ENCODE results near the gene KLF13.

The KLF13 gene

DNA sequence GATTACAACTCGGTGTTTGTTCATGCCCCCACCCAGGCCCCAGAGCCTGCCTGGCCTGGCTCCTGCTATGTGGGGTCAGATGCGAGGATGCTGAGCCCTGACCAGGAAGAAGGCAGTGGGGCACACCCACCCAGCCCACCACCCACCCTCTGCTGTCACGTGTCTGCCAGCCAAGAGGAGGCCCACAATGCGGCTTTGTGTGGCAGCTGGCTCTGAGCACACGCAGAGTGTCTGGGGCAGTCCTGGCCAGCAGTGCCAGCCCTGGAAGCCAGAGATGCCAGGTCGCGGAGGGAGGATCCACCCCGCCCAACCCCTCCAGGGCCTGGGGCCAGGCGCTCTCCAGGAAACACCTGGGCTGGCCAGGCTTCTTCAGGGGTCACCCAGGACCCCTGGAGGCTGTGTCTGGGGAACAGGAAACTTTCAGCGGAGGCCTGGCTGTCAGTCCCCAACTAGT is 26.4 kb upstream of the KLF13 start:
- DNase-seq (ENCODE audit: low read depth), result no peak

DNA sequence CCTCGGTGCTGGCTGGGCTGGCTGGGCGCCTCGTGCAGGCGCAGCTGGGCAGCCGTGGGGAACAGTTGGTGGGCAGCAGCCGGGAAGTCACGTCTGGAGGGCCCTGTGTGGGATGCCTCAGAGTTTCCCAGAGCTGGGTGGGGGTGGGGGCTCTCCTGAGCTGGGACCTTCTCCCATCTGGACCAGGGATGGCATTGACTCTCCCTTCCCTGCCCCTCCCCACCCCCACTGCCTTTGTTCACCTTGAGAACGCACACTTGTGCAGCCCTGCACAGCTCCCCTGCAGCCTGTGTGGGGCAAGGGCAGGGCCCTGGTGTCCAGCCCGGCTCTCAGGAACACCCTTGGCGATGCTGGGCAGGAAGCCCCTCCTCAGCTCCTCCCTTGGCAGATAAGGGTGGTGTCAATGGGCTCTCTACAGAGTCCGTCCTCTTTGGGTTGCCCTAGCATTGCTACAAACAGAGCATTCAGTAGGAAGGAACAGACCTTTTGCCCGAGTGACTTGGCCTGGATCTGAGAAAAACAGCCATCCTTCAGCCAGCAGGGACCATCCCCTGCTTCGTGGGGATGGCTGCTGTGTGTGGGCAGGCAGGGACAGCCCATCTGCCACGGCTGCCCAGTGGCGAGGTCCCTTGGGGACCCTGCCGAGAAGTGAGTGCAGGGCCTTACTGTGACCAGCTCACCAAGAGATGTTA is 25.5 kb upstream of the KLF13 start:
- no peak for DNase-seq (ENCODE audit: low read depth)

DNA sequence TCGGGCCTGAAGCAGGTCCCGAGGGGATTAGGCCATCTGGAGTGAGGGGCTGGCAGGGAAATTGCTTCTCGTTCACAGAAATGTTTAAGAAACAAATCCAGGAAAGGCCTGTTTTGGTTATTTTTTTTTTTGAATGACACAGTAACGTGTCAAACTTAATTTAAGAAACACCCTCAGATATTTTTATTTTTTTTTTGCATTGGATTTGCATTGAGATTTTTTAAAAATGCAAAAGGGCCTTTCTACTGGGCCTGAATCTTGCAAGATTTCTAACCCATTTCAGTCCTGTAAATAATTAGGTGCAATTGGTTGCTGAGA is 25.0 kb upstream of the KLF13 start:
- no peak for DNase-seq (ENCODE audit: low read depth)

DNA sequence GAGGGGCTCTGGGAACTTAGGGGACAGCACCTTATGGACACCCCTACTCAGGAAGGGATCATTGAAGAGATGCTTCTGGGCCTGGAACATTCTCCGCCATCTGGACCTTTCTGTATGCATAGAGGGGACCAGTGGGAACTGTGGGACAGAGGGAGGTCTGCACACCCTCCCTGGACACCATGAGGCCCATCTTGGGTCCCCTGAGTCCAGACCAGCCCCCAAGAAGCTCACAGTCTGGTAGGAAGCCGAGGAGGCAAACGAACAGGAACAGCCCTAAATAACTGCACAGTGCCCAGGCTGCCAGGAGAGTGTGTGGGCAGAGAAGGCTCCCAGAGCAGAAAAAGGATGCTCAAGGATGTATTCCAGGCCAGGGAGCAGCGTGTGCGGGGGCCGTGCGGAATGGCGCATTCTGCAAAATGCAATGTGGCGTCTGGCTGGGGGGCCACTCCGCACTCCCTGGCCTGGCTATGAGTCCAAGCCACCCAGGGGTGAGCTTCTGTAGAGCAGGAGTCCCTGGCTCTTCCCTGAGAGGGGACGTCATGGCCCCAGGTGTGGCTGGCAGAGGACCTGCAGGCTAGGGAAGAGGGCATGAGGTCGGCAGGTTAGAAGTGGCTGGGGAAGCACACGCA is 24.5 kb upstream of the KLF13 start:
- DNase-seq (ENCODE audit: low read depth), result no peak

DNA sequence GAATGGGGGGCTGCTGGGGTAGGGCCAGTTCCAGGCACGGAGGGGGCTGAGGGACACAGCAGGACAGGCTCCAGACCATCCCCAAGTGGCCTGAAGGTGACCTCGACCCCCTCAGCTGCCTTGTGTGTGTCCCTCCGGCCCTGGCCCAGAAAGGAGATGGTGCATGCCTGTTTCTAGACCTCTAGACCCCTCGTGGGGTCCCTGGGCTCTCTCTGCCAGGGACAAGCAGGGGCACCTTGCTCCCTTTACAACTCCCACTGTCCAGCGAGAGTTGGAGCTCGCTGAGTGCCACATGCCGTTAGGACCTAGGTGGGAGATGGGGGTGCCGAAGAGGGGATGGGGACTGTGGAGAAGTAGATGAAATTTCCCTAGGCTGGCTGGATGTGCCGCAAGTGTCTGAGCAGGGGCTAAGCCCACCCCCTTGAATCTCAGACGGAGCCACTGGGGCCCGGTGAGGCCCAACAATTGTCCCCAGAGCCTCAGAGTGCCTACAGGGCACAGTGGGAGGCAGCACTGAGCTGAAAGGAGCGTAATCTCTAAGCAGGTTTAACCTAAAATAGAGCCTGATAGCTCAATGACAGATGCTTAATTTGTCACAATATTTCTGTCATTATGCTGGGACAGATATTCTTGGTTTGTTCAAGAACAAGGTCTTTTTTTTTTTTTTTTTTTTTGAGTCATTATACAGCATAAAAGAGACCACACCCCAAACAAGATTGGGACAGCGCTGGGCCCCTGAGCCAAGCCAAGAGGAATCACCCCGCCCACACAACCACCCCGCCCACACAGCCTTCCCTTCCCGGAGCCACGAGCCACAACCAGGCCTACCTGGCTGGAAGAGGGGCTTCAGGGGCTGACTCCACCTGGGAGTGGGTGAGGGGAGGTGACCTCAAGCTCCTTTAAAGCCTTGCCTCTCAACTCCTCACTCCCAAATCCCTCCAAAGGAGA is 23.6 kb upstream of the KLF13 start:
- no peak for DNase-seq (ENCODE audit: low read depth)

DNA sequence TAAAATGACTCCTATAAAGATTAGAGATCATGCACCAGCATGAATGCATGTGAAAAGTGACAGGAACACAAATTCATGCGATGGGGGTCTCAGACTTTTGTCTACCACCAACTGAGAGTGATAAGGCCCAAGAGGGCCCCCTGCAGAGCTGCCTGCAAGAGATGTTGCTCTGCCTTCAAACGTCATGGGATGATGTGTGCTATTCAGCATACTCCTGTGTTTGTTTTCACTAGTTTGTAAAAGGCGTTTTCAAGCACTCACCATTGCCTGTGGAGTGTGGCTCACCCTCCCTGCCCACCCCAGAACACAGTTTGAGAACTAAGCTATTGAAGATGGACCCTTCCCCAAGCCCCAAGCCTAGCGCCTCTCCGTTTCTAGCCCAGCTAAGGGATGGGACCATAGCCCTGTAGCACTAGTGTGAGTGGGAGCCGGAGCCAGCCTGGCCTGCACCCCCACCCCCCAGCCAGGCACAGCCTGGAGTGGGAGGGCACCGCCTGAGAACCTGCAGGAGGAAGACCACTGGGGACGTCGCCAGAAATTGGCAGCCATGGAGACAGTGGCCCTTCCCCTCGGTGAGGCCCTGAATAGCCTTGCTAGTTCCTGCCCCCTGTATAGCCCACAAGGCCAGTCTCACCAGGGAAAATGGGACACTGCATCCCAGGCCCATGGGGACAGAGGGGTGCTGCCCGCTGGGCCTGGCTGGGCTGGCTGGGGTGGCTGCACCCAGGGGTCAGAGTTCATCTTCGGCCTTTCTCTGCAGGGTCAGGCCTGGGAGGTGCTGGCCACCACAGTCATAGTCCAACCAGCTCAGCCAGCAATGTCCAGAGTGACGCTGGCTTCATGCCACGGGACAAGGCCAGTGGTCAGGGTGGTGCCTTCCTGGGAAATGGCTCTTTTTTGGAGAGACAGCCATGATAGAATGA is 22.6 kb upstream of the KLF13 start:
- DNase-seq (ENCODE audit: low read depth), result no peak

DNA sequence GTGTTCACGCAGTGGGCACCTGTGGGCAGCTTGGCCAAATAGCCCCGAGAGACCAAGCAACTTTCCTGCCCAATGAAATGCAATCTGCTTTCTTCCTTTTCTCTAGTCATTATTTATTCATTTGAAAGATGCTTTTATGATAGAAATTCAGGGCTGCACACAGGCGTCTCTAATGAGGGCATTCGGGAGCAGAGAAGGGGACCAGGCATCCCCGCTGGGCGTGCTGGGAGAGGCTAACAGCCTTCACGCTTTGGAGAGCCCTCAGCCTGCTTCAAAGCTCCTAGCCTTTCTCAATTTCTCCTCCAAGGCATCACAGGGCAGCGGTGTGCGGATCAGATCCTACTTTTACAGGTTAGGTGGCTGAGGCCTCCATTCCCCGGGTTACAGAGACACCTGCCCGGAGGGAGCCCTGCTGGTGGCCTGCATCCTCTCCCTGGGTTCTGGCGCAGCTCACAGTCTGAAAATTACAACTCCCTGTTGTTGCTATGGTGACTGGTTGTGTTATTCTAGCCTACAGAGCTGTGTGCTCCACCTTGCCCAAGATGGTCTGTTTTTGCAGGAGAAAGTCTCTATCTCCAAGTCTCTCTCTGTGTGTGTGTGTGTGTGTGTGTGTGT is 21.8 kb upstream of the KLF13 start:
- no peak for DNase-seq (ENCODE audit: low read depth)

DNA sequence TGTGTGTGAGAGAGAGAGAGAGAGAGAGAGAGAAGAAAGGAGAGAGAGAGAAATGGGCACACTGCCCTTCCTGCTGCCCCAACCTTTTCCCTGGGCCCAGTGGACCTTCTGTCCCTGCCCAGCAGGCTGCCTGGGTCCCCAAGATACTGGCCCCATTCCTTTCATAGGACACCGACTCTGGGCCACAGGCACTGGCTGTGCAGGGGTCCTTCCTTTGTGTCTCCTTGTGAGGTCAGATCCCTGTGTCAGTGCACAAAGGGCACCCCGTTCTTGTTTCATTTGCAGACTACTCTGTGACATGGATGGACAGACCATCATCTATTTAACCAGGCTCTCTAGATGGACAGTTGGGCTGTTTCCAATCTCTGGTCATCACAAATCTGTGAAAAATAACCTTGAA is 21.3 kb upstream of the KLF13 start:
- DNase-seq (ENCODE audit: low read depth), result no peak

DNA sequence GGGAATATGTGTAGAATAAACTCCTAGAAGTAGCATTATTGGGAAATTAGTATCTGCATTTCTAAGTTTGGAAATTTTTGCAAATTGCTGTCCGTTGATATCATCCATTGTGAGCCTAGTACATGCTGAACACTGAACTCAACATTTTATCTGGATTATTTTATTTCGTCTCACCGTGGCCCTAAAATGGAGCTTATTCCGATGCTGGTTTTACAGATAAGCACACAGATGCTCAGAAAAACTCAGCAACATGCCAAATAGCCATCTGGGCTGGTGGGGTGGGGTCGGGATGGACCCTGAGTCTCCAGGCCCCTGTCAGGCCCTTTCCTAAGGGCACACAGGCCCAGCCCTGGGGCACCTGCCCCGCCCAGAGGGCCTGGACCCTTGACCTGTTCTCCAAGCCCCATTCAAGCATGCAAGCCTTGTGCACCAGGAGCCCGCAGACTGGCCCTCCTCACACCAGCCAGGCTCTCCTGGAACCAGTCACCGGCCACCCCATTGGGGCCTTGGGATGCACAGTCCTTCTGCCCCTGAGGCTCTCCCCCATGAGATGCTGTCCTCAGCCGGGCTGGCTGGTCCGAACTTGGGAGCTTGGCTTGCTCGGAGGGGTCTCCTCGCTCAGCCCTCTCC is 20.7 kb upstream of the KLF13 start:
- DNase-seq (ENCODE audit: low read depth), result no peak

DNA sequence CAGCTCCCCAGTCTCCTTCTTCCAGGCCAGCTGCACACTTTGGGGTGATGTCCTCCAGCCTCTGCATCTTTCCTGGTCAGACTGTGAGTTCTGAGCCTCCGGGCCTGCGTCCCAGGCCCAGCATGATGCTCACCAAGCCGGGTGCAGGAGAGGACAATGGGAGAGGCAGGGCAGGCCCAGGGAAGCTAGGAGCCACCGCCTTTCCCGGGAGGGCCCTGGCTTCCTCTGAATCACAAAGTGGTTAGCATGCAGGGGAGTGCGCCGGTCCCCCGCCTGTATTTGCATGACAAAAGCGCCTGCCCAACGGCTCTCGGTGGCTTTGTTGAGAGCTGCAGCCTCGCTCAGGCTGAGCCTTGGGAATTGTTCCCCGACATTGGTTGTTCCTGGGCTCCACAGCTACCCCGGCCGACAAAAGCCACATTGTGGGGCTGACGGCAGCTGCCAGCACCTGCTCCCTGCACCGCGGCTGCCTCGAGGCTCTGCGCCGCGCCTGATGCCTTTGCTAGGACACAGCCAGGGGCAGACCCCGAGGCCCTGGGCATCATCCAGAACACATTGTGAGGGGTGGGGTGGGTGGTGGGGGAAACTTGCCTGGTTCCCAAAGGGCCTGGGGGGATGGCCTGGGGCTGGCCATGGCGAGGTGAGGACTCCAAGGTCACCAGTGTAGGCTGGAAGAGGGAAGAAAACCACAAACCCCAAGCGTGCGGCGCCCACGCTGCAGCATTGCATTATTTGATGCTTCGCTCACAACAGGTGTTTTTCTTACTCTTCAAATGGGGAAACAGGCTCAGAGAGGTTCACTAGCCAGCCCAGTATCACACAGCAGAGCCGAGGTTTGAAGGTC is 20.0 kb upstream of the KLF13 start:
- no peak for DNase-seq (ENCODE audit: low read depth)

DNA sequence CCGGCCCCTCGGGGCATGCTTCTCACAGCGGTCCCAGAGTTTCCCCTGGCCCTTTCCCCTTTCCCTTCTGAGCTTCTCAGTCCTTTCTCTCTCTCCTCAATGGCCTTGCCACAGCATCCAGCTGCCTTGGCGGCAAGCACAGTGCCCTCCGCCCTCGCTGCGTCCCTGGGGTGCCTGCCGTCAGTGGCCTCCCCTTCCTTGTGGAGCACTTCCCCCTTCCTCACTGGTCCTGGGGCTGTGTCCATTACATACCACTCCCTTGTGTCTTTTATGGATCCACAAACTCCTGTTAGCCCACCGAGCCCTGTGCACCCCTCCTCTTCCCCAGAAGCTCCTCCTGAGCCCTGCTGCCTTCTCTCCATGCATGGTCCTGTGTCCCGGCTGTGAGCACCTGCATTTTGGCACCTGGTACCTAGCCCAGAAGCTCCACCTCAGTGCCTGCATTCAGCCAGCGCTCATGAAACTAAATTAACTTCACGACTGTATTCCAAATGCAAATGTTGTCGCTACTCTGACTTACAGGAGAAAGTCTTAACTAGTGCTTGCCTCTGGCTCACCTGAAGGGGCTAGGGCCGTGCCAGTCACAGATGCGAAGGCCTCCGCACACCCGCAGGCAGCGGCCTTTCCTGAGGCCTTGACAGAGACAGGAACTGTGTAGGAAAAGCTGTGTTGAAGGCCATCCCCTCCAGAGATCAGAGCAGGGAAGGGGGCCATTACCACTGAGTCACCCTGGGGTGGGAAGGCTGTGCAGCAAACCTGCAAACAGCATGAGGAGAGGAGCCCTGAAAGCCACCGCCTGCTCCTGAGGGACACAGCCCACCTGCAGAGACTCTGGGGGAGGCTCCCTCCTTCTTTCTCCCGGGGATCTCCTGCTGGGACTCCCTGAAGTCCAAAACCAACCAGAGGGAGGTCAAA is 19.1 kb upstream of the KLF13 start:
- no peak for DNase-seq (ENCODE audit: low read depth)

DNA sequence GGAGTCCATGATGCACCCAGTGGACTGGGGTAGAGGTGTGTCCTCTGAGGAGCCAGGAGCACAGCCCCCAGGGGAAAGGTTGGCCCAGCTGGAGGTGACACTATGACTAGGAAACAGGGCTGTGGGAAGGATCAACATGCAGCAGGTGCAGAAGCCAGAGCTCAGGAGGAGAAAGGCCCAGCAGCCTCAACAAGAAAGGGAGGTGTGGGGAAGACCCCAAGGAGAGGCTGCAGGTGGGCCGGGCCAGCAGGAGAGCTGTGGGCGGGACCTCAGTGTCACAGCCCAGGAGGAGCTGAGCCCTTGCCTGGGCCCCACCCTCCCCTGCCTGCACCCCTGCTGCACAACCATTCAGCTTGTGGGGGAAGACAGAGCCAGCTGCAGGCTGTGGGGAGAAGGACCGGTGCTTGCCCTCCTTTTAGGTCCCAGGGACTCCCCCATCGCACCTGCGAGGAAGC is 18.4 kb upstream of the KLF13 start:
- no peak for DNase-seq (ENCODE audit: low read depth)

DNA sequence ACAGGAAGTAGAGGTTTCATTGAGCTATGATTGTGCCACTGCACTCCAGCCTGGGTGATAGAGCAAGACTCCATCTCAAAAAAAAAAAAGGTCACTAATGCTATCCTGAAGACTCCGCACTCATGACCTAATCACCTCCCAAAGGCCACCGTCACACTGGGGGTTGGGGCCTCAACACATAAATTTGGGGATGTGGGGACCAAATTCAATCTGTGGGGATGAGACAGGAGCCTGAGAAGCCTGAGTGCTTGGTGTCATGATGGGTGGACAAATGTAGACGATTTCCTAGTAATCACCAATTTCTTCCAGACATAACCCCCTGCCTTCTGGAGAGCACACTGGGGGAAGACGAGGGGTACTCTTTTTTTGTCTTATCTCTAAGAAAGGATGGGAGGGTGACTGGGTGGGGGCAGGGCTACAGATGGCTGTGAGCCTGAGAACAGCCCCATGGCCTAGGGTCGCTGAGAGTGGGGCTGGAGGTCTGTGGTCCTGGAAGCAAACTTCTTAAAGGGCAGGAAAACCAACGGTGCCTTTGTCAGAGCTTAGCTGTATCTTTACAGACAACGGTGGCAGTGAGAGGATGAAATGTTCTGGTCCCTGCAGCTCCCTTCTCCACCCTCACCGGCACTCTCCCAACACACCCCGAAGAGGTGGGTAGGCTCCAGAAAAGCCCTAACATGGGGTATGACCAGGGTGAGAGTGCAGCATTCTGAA is 16.6 kb upstream of the KLF13 start:
- no peak for DNase-seq (ENCODE audit: low read depth)

DNA sequence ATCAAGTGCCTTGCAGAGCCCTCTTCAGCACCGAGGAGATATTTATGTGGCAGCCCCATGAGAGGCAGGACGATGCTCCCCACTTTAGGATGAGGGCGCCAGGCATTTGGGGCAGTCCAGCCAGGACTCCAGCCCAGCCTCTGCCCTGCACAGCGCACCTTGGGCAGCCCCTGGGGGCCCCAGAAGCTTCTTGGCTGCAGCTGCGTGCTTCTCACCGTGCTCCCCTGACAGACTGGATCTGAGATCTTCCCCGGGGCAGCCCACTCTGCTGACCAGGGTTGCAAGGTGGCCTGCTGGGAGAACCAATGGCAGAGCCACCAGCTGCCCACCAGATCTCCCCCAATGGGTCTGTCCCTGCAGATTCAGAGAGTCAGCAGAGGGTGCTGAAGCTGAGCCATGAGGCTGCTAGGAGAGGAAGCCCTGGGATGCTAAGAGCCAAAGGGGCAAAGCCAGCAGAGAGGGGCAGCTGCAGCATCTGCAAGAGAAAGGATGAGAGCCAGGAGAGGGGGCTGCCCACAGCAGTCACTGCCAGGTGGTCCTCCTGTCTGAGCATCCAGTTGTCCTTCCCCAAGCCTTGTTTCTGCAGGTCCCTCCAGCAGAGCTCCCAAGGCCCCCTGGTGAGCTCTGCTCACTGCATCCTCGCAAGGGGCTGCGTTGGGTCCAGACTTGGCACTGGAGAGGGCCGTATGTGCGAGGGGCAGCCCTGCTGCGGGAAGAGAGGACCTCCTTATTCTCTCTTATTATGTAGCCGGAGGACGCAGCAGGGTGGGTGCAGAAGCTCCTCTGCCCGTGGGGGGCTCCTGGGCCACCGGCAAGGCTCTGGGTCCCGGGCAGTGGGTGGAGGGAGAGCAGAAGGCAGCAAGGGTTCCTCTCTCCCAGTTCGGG is 14.7 kb upstream of the KLF13 start:
- DNase-seq (ENCODE audit: low read depth), result no peak

DNA sequence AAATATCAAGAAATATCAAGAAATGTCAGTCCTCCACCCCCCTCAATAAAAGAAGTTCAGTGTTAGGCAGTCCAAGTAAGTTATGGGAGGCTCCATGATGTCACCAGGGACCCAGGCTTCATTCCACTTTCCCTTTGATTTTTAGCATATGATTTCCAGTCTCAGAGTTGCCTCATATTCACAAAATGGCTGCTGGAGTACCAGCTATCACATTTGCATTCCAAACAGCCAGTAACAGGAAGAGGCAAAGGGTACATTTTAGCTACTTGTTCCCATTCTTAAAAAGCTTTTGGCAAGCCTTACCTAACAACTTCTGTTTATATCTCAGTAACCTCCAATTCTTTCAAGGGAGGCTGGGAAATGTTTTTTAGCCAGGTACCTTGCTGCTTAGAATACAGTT is 13.4 kb upstream of the KLF13 start:
- no peak for DNase-seq (ENCODE audit: low read depth)

DNA sequence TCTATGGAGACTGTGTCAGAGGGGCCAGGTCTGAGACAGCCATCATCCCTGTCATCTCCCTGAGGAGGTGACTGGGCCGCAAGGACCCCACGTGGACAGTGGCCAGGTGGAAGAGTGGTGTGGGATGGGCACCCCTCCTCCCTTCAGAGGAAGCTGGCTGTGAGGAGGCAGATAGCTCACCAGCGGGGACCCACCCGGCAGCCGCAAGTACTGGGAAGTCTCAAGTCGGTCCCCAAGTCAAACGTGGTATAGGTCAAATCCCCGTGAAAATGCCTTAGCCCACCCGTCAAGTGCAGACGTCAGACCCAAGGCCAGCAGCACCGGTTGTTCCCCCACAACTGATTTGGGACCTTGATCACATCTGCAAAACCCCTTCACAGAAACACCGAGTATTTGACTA is 12.3 kb upstream of the KLF13 start:
- no peak for DNase-seq (ENCODE audit: low read depth)

DNA sequence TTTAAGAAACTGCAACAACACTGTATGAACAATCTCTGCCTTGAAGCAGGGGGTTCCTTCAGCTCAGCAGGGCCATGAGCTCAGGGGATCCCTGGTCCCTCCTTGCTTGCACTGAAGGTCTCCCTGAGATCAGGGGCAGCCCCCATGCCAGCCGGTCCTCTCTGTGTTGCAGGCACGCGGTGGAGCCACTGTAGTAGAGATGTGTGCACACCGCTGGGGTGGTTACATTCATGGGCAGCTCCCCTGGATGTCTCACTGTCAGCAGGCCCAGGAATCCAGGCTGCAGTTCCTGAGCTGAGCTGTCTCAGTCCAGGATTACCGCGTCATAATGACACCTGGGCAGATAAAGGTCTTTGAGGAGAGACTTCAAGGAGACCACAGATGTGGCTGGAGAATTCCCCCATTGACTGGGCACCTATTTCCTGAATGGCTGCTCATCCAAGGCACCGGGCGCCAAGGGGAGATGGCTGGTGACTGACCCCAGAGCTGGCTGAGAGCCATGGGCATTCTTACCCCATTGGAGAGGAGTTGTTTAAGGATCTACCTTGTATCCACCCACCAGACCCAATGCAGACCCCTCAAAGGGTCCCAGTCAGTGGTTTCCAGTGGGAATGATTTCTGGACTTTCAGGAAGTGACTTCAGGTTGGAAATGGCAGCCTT is 10.4 kb upstream of the KLF13 start:
- DNase-seq (ENCODE audit: low read depth), result no peak

All from fibroblast of the conjunctiva (primary cell).